GM18867 (cell line): Measurements from ENCODE around the gene TMEM37.

Experiments used
- ATAC-seq: cut with Tn5 transposase; IDR thresholded peaks from one replicate; pipeline ENCODE4 v1.9.1; 2021; ENCODE audit warnings: mild to moderate bottlenecking, moderate library complexity; ENCODE audit not compliant: unreplicated experiment

The TMEM37 gene

GRCh38 chr2:119417908-119418307 is 13.7 kb upstream of the TMEM37 start:
- ATAC-seq: no peak

- ATAC-seq: no peak
These were observed 12.6 kb upstream of the TMEM37 start for GRCh38 chr2:119419065-119419464.

- no peak for ATAC-seq
These were observed 11.7 kb upstream of the TMEM37 start for GRCh38 chr2:119419803-119420508.

- ATAC-seq: no peak
These were observed 10.3 kb upstream of the TMEM37 start for GRCh38 chr2:119421304-119421703.

- ATAC-seq: no peak
These were observed 9.9 kb upstream of the TMEM37 start for GRCh38 chr2:119421741-119422140.

GRCh38 chr2:119422360-119423107 is 9.1 kb upstream of the TMEM37 start:
- no peak for ATAC-seq

GRCh38 chr2:119423108-119423444 is 8.6 kb upstream of the TMEM37 start:
- ATAC-seq: no peak

GRCh38 chr2:119423811-119424210 is 7.8 kb upstream of the TMEM37 start:
- no peak for ATAC-seq

GRCh38 chr2:119424284-119425118 is 7.2 kb upstream of the TMEM37 start:
- no peak for ATAC-seq

GRCh38 chr2:119425119-119425405 is 6.6 kb upstream of the TMEM37 start:
- ATAC-seq: no peak

GRCh38 chr2:119425620-119426395 is 5.8 kb upstream of the TMEM37 start:
- ATAC-seq: no peak

GRCh38 chr2:119426396-119426675 is 5.3 kb upstream of the TMEM37 start:
- no peak for ATAC-seq

- ATAC-seq: no peak
These were observed 4.8 kb upstream of the TMEM37 start for GRCh38 chr2:119426801-119427395.

- no peak for ATAC-seq
These were observed 3.9 kb upstream of the TMEM37 start for GRCh38 chr2:119427756-119428155.

- ATAC-seq: no peak
These were observed 3.0 kb upstream of the TMEM37 start for GRCh38 chr2:119428488-119429224.

- no peak for ATAC-seq
These were observed 2.3 kb upstream of the TMEM37 start for GRCh38 chr2:119429225-119429981.

GRCh38 chr2:119430023-119430498 is 1.6 kb upstream of the TMEM37 start:
- no peak for ATAC-seq

GRCh38 chr2:119431976-119432850 is 559 bp downstream of the TMEM37 start:
- ATAC-seq: no peak
